Endothelial cell of umbilical vein (primary cell): Measurements from ENCODE around the gene SERINC1.

ENCODE experiments used
- CTCF ChIP-seq, 2 donors: IDR thresholded peaks; 1 replicate in 1 of 2; 2 replicates in 1 of 2; pipeline ENCODE4 v1.5.1; 2011; ENCODE audit warnings: low read length in 2 of 2, mild to moderate bottlenecking in 2 of 2, moderate library complexity in 2 of 2, control low read depth in 1 of 2, inconsistent platforms in 1 of 2, low read depth in 1 of 2; ENCODE audit not compliant: insufficient read depth in 1 of 2; ENCODE audit errors: extremely low read depth in 1 of 2
- EZH2 ChIP-seq: IDR thresholded peaks from 2 replicates; pipeline ENCODE4 v1.6.1; 2012; ENCODE audit warnings: borderline replicate concordance, low read depth, mild to moderate bottlenecking, moderate library complexity, low read length, inconsistent platforms; ENCODE audit not compliant: severe bottlenecking
- FOS ChIP-seq: IDR thresholded peaks from 2 replicates; pipeline ENCODE4 v1.6.1; 2011; ENCODE audit warnings: mild to moderate bottlenecking, low read length, moderate library complexity, borderline replicate concordance; ENCODE audit not compliant: insufficient read depth
- MYC ChIP-seq: IDR thresholded peaks from one replicate; pipeline ENCODE4 v1.6.1; 2011; ENCODE audit warnings: mild to moderate bottlenecking, low read depth, low read length
- POLR2A ChIP-seq: IDR thresholded peaks from 2 replicates; pipeline ENCODE4 v1.6.1; 2012; ENCODE audit warnings: low read depth, mild to moderate bottlenecking, control low read depth, low read length
- POLR2AphosphoS5 ChIP-seq: IDR thresholded peaks from 2 replicates; pipeline ENCODE4 v1.6.1; 2012; ENCODE audit warnings: low read depth, mild to moderate bottlenecking, control low read depth, low read length, moderate library complexity; ENCODE audit not compliant: insufficient read depth

GRCh38 chr6:122393351-122393896 is 78.2 kb downstream of the SERINC1 start:
- TF ChIP-seq EZH2: no peak
- no peak for TF ChIP-seq CTCF (IDR thresholded peaks at IDR 0.05; ENCODE audit: extremely low read depth in 1 of 2, insufficient read depth in 1 of 2, low read depth in 1 of 2, low read length in 2 of 2)
- no peak for TF ChIP-seq MYC
- no peak for TF ChIP-seq POLR2A
- no peak for TF ChIP-seq FOS
- TF ChIP-seq POLR2AphosphoS5: no peak
